Stimulated activated CD8-positive, alpha-beta memory T cell treated with anti-CD3 and anti-CD28 coated beads, Interleukin-7, amount 100 ng/mL, for 4 hours (primary cell): ENCODE results near the gene BPIFB2.
A peak's percentile ranks its signal among the peaks of the same experiment; 100 is the strongest.
"Not testable (repeated sequence)": the region's sequence is repeated elsewhere in the genome, so short reads cannot be mapped to it uniquely, and the experiment has no call there.

Experiments used
- DNase-seq, 2 donors: peaks; one replicate each; pipeline ENCODE4 v3.0.0-alpha.2; 2020; ENCODE audit warnings: low read depth in 2 of 2

The BPIFB2 gene, protein sequence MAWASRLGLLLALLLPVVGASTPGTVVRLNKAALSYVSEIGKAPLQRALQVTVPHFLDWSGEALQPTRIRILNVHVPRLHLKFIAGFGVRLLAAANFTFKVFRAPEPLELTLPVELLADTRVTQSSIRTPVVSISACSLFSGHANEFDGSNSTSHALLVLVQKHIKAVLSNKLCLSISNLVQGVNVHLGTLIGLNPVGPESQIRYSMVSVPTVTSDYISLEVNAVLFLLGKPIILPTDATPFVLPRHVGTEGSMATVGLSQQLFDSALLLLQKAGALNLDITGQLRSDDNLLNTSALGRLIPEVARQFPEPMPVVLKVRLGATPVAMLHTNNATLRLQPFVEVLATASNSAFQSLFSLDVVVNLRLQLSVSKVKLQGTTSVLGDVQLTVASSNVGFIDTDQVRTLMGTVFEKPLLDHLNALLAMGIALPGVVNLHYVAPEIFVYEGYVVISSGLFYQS

DNA sequence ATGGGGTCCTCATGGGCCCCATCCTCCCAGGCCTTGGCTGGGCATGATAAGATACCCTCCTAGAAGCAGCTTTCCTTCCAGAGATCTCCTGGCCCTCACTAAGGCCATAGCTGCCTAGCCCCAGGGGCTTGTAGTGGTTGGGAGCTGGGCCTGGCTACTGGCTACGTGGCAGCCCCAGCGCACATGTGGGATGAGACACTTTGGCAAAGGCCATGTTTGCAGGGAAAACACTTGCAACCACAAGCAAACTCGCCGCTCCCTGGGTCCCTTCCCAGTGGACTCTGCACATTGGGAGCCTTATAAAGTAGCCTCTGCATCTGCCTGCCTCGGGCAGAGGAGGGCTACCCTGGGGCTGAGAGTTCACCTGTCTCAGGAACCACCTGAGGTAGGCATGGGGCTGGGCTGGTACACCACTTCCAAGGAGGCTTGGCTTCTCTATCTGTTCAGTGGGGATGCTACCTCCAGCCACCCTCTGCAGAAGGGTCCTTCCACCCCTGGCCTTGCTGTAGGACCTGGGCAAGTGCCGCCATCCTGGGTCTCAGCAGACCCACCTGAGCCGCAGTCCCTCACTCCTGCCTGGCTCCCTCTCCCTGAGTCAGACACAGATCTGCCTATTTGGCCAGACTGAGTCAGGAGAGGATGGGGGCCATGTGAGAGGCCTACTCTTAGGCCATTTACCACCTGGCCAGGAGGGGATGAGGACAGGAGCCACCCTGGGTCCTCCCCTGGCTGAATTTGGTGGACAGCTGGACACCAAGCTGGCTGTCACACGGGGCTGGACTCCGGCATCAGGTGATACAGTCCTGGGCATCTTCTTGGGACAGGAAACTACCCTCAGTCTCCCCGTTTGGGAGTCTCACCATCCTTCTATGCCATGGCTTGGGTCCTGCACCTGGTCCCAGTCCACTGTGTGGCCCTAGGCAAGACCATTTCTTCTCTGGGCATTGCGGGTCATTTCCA, at the start of gene BPIFB2:
Gene BPIFB2, plus strand, starts transcription at position 329 of the 960 bp plus-strand sequence. CDS start 871 bp downstream, outside the sequence.
- DNase-seq = no peak

DNA sequence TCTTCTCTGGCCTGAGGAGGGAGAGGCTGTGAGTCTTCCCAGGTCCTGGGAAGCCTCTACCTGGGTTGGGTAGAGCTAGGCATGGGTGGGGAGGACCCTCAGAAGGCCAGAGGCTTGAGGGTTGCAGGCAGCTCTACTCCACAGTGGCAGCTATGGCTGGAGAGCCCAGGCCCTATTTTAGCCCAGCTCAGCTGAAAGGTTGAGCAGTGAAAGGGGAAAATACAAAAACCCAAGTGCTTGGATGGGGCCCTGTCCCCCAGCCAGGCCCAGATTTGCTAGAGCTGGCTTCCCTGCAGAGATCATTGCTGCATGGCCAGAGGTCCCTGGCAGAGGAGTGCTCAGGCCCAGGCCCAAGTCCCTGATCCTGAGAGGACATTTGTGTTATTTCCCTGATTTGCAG, 48.9 kb upstream of the BPIFB2 start:
- no peak for DNase-seq

DNA sequence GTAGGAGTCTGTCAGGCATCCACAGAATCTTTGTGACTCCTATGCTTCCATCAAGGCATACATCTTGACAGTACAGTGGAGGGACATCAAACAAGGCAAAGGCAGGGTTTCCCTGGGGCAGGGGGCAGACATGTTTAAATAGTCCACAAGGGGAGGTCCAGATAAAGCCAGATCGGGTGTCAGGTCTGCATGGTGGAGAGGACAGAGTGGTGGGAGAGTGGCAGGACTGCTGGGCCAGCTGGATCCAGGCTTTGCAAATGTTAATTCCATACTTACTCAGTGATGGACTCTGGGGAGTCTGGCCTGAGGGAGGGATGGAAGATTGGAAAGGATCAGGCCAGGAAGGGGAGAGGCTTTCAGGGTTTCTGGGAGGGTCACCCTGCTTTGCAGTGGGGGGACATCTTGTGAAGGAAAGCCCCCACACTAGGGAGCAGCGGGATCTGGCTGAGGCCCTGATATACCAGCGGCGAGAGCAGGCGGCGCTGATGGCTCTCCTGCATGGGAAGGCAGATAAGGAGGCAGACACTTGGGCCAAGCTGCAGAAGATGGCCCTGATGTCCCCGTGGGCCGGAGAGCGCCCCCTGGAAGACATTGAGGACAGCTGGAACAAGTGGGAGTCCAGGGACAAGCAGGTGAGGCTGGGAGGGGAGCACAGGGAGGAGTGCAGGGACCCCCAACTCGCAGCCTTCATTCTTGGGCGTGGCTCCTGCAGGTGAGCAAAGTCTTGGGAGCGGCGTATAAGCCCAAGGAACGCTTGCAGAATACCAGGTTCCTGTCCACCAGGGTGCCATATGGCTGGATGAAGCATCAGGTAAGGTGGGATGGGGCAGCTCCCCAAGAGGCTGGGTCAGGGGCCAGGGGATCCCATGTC, 47.9 kb upstream of the BPIFB2 start:
- DNase-seq = no peak

DNA sequence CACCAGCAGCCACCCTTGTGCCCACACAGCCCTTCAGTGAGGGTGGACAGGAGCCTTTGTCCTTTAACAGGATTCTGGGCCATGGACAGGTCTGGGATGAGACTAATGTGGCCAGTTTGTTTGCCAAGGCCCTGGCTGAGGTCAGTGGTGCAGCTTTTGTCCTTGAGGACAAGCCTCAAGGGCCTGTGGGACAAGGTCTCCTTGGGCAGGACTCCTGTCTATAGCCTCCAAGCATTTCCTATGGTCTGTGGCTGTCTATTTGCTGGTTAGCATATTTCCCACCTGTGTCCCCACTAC, 47.3 kb upstream of the BPIFB2 start:
- no peak for DNase-seq

DNA sequence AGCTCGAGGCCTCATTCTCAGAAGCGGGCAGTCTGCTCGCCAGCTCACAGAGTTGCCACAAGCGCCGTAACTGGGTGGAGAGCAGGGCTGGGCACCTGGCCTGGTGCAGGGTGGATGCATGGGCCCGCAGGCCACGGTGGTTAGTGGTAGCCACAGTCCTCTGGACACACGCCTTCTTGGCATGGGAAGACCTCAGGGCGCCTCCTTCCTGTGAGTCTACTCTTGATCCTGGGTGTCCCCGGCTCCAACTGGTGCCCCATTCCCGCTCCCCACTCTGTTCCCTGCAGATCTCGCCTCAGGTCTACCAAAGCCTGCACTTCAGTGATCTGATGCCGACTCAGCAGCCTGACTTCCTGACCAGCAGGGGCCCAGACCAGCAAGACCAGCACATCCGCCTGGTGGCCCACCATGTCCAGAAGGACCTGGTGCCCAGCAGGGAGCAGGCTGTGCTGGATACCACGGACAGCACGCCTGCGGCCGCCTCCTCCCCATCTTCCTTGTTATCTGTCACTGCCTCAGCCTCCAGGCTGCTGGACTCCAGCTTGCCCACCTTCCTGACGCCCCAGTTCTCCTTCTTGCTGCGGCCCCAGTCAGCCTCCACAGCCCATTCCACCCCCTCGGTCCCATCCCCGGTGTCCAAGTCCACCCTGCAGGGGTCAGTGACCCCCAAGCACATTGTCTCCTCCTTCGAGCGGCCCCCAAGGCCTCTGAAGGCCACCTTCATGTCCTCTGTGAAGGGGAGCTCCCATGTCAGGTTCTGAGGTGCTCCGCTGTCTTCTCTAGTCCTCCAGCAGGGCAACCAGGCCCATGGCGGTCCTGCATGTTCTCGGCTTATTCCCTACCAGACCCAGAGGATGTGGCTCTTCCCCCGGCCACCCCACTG, 46.4 kb upstream of the BPIFB2 start:
- no peak for DNase-seq

DNA sequence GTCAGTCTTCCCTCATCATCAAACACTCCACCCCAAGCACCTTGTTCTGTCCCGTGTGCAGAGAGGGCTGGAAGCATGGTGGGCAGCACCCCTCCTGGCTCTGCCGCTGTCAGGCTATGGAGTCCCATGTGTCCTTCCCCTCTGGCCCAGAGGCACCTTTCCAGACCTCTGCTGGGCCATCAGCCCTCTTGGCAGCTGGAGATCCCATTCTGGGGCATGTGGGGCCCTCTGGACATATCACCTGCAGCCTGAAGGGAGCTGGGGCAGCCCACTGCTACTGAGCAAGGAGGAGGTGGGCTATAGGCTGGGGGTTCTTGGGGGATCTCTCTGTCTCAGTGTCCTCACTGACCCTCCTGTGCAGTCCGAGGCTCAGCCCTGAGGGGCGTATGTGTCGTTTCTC, 45.5 kb upstream of the BPIFB2 start:
- DNase-seq = no peak

DNA sequence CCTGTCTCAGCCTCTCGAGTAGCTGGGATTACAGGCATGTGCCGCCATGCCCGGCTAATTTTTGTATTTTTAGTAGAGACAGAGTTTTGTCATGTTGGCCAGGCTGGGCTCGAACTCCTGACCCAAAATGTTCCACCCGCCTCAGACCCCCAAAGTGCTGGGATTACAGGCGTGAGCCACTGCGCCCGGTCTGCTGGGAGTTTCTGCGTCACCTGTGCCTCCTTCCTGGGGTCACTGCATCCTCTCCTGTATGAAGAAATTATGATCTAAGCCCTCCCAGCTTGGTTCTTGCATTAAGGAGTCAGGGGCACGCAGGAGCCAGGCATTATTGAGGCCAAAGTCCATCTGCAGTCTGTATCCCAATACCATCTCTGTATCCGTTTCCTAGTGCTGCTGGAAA, 44.9 kb upstream of the BPIFB2 start:
- DNase-seq = not testable (repeated sequence)

DNA sequence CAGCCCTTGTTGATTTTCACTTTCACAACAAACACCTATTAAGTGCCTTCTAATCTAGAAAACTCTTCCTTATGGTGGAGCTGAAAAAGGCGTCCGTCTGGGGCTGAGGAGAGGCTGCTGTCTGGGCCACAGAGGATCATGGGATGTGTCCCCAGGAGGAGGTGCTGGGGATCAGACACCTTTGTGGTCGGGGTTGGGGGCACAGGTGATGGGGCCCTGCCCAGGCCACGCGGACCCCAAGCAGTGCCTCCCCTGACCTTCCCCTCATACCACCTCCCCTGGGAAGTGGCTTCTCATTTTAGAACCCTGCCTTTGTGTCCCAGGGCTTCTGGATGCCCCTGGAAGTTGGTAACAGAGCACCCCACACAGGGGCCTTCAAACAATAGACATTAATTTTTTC, 44.3 kb upstream of the BPIFB2 start:
- DNase-seq = no peak

DNA sequence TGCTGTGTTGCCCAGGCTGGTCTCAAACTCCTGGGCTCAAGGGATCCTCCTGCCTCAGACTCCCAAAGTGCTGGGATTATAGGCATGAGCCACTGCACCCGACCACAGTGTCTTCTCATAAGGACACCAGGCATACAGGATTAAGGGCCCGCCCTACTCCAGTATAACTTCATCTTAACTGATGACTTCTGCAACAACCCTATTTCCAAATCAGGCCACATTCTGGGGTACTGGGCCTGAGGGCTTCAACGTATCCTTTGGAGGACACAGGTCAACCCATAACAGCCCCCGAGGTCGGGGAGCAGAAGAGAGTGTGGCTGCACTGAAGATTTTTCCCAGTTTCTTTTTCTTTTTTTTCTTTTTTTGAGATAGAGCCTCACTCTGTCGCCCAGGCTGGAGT, 42.9 kb upstream of the BPIFB2 start:
- no peak for DNase-seq

DNA sequence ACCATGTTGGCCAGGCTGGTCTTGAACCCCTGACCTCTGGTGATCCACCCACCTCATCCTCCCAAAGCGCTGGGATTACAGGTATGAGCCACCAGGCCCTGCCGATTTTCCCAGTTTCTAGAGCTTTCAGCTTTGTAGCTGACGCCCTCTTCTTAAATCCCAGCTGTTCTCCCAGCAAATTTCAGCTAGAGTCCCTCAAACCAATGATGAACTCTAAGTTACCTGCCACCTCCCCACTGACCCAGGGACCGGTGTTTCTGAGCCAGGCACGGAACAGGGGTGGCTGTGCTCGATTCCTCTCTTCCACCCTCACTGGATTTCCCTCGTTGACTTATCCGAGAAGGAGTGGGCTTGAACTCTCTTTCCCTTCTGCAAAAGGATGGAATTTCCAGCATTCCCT, 42.4 kb upstream of the BPIFB2 start:
- DNase-seq = no peak

DNA sequence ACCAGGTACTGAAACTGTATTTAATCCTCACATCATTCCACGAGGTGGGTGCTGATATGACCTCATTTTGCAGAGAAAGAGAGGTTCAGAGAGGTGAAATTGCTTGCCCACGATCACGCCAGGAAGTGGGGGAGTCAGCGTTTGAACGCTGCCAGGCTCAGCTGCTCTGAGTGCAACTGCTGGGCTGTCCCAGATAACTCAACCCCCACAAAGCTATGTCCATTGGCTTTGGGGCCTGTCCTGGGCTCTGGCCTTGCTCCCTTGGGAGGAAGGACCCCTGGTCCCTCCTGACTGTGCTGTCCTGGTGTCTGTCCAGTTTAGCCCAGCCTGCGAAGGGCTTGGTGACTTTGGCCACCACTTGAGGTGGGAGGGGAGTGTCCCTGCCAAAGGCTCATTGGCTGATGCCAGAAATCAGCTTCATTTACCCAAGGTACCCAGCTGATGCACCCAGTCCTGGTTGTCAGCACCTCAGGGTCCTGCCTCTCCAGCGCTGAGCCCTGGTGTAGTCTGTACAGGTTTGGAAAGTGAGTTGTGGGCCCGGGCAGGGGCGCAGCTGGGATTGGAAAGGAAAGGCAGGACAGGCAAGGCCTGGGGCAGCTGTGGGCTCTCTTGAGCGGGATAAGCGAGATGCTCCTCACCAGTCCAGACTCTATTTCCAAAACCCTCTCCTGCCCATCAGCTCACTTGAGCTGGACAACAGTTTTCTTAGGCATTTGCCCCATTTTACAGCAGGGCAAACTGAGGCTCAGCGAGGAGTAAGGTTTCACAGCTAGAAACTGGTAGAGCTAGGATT, 41.7 kb upstream of the BPIFB2 start:
- peak in 1 of 2 donors; percentile 43 for DNase-seq

DNA sequence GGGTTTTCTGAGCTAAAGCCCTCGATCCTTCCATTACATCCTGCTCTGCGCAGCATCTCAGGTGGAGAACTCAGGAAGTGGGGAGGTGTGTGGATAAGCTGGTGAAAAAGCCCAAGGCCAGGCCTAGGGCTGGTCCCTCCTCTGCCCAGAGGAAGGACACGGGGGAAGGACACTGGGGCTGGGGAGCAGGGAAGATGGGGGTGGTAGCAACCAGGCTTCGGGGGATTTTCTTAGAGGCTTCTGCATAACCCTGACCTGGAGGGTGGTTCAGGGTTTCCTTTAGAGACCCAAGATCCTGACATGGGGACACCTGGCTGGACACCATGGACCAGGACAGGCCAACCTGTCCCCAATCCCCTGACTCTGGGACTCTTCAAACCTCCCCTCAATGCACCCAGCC, 41.1 kb upstream of the BPIFB2 start:
- DNase-seq = no peak

DNA sequence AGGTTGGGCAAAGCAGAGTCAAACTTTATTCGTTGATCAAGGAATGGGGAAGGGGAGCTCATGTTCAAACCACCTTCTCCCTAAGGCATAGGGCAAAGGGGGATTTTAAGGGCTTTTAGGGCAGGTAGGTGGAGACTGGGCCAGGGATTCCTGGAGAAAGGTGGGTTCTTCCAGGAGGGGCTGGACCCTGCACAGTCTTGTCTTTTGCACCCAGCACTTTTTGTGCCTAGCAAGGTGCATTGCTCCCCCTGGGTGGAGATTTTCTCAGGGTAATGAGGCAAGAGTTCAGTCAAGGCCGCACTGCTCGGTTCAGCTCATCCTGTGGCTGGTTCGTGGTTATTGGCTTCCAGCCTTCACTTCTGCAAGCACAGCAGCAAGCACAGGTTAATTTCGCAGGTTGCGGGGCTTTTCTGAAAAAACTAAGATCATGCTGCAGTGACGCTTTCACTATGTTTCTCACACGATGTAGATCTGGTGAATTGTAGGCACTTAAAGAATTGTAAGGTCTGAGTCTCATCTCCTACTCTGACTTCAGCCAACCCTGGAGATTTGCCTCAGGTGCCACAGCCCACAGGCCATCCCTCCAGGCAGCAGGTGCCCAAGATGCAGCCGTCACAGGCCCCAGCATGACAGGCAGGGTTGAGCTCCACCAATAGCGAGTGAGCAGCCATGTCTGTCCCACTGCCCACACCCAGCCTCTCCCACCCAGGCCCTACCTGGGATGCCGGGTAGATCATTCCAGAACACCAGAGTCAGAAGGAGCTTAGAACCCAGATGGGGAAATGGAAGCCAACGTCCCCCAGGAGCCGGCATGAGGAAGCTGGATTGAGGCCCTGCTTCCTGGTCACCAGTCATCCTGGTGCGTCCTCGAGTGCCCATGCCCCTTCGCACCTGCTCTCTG, 40.4 kb upstream of the BPIFB2 start:
- DNase-seq = no peak

DNA sequence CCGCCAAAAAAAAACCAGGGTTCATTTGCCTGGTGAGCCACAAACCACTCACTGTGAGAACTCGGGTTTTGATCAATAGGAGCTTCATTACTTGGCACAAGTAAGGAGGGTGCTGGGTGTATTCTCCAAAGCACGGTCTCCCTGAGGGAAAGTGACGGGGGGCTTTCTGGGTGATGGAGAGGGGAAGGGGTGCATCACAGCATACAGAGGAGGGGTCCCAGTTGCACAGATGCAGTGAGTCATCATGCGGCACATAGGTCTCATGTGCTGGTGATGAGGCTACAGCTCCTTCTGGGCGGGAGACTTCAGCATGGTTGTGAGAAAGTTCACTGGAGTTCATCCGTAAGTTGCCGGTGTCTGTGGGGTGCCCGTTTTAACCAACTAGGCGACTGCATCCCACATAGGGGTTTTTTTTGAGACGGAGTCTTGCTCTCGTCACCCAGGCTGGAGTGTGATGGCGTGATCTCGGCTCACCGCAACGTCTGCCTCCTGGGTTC, 39.5 kb upstream of the BPIFB2 start:
- peak; percentile 36 to 49 for DNase-seq

DNA sequence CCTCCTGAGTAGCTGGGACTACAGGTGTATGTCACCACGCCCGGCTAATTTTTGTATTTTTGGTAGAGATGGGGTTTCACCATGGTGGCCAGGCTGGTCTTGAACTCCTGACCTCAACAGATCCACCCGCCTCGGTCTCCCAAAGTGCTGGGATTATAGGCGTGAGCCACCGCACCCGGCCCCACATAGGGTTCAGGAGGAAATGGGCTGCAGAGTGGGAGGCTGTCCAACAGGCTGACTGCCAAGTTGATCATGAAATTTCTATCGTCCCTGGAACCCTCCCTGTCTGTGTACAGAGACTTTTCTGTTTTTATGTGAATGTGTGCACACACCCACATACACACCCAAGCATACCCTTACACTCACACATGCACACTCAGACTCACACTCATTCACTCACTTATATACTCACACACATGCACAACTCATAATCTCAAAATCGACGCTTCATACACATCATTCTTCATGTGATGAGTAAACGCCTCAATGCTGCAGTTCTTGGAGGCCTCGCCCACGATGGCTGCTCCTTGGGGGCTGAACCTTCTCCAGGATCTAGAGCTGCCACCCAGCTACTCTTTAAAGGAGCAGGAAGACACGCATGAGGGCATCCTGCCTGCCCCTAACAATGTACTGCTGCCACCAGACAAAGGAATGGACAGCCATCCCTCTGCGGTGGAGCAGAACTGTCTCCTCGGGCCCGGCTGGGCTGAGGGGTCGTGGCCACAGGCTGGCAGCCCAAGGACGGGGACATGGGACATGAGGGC, 38.8 kb upstream of the BPIFB2 start:
- DNase-seq = peak in 1 of 2 donors; percentile 45

DNA sequence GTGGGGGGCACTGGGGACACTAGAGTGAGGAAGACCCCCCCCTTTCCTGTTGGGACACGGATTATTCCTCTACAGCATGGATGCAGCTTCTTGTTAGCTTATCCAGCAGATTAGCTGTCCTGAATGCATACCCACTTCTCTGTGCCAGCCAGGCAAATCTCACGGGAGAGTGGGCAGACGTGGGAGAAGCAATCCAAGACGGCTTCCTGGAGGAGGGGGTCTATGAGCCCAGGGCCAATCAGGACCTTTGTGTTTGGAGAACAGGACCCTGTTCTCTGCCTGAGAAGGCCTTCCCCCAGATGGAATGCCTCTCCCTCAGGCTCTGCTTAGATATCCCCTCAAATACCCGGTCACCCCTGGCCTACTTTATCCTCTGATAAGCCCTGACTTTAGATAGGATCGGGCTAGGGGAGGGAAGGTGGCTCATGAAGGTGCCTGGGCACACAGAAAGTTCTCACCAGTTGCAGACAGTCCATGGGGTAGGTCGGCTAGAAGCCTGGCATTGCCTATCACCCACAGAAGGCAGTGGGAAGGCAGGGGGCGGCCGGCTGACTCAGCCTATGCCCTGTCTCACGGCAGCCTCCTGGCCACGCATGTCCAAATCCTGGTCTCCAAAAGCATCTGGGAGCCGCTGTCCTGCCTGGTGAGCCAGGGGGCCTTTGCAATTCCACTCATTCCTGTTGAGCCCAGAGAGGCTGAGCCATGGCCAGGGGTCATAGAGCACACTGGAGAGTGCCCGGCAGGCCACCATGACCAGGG, 38.0 kb upstream of the BPIFB2 start:
- no peak for DNase-seq
